GM21786 (cell line): ENCODE measurements around the gene CHRM1.
"Not testable (repeated sequence)": the region's sequence is repeated elsewhere in the genome, so short reads cannot be mapped to it uniquely, and the experiment has no call there.

Experiments used
- ATAC-seq: cut with Tn5 transposase; IDR thresholded peaks from one replicate; pipeline ENCODE4 v1.9.1; 2021; ENCODE audit not compliant: unreplicated experiment

The CHRM1 gene, protein sequence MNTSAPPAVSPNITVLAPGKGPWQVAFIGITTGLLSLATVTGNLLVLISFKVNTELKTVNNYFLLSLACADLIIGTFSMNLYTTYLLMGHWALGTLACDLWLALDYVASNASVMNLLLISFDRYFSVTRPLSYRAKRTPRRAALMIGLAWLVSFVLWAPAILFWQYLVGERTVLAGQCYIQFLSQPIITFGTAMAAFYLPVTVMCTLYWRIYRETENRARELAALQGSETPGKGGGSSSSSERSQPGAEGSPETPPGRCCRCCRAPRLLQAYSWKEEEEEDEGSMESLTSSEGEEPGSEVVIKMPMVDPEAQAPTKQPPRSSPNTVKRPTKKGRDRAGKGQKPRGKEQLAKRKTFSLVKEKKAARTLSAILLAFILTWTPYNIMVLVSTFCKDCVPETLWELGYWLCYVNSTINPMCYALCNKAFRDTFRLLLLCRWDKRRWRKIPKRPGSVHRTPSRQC

DNA sequence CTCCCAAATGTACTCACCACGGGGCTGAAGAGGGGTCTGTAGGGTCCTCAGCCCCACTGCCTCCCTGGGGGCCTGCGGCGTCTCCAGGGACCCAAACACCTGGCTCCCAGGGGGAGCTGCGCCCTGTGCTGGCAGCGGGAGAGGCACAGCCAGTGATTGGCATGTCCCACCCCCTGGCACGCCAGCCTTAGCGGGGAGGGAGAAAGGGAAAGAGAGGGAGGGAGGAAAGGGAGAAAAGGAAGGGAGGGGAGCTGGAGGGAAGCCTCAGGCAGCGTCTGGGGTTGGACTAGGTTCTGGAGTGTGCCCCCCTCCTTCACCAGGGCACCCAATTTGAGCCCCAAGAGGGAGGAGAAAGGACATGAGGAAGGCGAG lies at the start of gene CHRM1:
Gene CHRM1 (minus strand): TSS at position 163 of the 372 bp plus-strand sequence. CDS start 10,263 bp downstream, outside the sequence.
- ATAC-seq = no peak

DNA sequence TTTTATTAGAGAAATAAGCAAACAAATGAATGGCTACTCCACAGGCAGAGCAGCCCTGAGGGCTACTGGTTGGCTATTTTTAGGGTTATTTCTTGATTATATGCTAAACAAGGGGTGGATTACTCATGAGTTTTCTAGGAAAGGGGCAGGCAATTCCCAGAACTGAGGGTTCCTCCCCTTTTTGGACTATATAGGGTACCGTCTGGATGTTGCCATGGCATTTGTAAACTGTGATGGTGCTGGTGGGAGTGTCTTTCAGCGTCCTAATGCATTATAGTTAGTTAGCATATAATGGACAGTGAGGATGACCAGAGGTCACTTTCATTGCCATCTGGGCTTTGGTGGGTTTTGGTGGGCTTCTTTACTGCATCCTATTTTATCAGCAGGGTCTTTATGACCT lies 44.4 kb upstream of the CHRM1 start:
- no peak for ATAC-seq

DNA sequence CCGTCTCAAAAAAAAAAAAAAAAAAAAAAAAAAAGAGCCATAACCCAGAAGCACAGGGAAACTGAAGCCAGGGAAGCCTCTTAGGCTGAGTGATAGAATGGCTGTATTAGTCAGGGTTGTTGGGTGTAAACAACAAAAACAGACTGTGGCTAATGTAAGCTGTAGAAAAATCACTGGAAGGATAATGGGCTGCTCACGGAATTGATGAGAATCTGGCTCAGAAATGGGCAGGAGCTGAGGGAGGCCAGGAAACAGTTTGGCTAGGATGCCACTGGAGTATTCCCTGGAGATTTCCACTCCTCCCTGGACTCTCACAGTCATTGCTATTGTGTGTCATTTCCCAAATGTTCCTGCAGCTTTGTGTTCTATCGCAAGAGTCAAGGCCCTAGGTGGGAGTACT lies 41.2 kb upstream of the CHRM1 start:
- ATAC-seq = no peak

DNA sequence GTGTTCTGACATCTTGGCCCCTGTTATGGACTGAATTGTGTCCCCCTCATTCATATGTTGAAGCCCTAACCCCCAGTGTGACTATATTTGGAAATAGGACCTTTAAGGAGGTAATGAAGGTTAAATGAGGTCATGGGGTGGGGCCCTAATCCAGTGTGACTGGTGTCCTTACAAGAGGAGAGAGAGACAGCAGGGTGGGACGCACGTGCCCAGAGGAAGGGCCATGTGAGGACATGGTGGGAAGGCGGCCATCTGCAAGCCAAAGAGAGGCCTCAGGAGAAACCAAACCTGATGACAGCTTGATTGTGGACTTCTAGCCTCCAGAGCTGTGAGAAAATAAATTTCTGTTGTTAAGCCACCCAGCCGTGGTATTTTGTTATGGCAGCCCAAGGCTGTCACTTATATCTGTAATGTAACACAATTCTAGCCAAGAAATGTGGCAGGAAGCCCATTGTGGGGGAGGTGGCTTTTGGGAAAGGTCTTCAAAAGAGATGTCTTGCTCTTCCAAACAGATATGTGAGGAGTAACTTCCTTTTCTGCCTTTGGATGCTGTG lies 39.9 kb upstream of the CHRM1 start:
- no peak for ATAC-seq

DNA sequence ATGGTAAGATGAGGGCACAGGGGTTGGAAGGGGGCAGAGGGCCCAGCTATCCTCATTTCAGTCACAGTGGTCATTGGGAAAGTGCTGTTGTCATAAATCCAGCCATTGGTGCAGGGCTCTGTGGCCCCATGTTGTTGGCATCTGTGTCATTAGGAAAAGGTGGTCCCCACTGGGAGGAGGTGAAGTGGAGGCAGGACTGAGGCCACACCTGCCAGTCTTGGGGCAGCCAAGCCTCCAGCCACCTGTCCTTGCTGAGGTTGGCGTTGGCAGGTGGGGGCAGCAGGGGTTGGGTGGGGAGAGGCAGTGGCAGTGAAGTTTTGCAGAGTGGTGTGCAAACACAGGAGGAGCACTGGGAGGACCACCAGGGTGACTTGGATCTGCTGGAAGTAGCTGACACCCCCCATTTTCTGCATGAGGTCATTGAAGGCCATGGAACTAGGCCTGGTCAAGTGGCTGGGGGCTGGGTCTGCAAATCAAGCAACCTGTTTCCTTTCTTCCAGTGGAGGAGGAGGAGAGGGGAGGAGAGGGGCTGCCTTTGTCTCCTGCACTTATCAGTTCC lies 38.3 kb upstream of the CHRM1 start:
- no peak for ATAC-seq

DNA sequence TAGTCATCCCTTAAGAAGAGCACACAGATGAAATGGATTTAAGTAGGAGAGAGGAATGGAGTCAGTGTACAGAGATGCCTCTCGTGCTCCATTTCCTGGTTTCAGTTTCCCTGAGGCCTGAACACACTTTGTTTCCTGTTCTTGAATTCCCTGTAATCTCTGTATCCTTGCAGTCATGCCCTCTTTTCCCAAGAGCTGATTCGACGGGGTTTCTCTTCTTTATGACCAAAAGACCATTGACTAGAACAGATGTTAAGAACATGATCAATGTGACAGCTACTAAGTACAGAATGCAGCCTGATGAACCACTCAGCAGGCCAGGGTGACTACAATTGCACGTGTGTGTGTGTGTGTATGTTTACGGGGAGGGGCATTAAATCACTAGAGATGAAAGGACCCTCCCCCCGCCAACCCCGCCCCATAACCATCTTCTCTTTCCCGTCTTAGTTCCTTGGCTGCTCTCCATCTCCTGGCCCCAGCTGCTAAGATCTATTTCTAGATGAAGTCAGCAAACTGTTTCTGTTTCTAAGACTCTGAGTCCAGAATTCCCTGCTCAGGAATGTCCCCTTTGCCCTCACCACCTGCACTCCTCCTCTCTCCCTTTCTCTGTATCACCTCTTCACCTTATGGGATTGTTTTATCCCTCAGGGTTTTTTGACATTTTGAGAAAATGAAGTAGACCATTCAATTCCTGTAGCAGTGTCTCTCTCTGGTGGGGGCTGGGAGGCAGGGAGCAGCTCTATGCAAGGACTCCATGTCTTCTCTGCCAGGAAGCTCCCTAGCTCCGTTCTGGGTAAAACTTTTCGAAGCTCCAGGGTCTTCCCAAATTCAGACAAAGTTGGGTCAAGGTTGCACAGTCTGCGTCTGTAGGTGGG lies 37.6 kb upstream of the CHRM1 start:
- no peak for ATAC-seq

DNA sequence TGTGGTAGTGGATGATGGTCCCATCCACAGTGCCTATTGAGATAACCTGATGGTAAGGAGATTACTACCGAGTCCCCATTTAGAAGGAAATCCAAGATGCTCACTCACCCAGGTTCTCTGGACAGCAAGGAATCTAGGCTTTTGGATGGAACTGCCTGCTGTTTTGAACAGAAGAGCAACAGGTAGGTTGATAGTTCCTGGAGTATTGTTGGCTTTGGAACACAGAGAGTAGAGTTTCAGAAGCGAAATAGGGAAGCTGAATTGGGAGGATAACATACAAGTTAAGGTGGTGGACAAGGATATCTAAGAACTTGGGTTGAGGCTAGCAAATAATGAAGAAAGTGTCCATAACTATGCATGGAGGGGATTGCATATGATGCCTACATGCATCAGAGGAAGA lies 36.0 kb upstream of the CHRM1 start:
- no peak for ATAC-seq

DNA sequence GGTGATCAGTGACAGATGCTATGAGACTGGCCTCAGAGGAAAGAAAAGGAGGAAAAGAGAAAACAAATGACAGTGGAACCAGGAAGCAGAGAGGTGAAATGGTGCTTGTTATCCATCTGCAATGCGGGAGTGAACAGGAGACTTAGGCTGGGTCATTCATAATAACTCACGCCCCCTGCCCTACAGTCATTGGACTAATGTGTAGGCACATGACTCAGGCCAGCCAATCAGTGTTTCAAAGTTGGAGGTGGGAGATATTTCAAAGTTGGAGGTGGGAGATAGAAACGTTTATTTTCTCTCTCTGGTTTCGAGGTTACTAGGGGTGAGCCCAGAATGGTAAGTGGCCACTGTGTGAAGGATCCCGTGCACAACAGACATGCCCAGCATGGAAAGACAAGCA lies 33.3 kb upstream of the CHRM1 start:
- no peak for ATAC-seq

DNA sequence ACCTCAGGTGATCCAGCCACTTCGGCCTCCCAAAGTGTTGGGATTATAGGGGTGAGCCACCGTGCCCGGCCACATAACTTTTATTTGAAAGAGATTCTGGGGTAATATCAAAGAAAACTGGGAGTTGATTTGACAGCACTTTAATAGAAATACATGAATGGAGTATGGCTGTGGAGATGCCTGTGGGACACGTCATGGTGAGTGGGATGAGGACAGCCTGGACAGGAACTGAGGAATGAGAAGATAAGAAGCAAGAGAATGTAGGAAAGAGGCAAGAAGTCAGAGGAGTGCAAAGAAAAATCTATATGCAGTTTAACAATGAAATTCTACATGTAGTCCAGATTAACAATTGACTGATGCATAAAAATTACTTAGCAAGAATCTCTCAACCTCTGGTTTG lies 32.6 kb upstream of the CHRM1 start:
- no peak for ATAC-seq

DNA sequence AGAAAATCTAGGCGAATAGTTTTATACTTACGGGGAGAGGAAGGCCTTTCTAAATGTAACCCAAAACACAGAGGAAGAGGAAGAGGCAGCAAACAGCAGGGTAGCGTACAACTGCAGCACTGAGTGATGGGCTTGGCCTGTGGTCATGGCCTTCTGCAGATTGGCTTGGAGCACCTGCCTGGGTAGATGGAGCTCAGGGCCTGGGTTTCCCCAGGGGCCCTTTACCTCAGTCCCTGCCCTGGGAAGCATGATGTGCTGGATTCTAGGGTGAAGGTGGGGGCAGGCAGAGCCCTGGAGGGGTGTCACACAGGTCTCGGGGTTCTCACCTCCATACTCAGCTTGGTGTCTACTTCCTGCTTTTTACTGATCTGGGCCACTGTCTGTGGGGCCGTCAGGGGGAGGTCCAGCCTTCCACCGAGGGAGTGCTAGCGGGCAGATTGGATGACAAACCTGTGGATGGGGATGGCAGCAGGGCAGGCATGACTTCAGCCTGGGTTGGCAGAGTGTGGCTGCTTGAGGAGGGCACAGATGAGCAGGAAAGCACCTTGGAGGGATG lies 27.7 kb upstream of the CHRM1 start:
- no peak for ATAC-seq

DNA sequence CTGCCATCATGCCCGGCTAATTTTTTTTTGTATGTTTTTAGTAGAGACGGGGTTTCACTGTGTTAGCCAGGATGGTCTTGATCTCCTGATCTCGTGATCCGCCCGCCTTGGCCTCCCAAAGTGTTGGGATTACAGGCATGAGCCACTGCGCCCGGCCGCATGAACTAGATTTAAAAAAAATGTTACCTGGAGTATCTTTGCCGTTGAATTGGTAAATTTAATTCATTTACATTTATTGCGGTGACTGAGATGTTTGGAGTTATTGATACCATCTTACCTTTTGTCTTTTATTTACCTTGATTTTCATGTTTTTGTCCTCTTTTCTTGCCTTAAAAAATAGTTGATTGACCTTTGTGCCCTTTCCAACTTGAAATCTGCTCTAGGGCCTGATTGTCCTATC lies 24.4 kb upstream of the CHRM1 start:
- not testable (repeated sequence) for ATAC-seq

DNA sequence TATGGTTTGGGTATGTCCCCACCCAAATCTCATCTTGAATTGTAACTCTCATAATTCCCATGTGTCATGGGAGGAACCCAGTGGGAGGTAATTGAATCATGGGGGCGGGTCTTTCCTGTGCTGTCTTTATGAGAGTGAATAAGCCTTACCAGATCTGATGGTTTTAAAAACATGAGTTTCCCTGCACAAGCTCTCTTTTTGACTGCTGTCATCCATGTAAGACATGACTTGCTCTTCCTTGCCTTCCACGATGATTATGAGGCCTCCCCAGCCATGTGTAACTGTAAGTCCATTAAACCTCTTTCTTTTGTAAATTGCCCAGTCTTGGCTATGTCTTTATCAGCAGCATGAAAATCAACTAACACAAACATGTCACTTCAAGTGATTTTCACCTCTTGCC lies 16.4 kb upstream of the CHRM1 start:
- not testable (repeated sequence) for ATAC-seq

DNA sequence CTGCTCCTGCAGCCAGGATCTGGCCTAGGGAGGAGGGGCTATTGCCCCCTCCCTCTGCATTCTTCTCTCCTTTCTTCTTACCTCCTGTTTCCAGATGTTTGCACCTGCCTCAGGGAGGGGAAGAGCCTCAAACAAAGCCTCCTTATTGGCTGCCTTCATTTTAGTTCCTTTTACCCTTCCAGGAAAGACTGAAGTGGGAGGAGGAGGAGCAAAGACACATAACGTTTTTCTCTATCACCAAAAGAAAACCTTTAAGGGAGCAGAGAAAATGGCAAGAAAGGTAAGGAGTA lies 13.3 kb upstream of the CHRM1 start:
- no peak for ATAC-seq

DNA sequence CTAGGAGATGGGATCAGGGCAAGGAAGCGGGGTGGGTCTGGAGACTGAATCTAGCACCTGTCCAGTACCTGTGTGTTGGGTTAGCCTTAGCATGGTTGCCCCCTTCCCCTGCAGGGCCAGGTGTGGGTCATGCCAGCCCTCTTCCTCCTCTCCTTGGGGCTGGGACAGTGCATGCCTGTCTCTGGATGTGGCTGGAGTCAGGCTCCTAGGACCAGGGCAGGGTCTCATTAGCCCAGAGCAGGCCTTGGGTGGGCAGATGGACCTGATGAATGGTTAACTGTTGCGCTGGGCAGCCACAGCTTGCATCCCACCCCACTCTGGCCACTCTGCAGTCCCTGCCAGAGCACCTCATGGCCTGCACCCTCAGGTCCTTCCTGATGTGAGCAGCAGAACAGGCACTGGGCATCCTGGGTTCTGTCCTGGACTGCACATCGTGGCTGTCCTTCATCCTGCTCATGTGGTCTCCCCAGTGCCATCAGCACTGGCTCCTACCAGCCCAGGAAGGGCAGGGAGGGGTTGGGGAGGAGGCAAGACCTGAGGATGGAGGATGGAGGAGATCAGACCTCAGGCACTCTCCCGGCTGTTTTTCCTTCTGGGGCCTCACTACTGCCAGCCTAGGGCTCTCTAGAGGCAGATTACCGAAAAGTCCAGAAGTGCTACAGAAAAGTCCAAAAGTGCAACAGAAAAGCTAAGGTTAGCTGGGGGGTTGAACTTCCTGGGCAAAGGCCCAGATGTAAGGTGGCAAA lies 12.8 kb upstream of the CHRM1 start:
- no peak for ATAC-seq

DNA sequence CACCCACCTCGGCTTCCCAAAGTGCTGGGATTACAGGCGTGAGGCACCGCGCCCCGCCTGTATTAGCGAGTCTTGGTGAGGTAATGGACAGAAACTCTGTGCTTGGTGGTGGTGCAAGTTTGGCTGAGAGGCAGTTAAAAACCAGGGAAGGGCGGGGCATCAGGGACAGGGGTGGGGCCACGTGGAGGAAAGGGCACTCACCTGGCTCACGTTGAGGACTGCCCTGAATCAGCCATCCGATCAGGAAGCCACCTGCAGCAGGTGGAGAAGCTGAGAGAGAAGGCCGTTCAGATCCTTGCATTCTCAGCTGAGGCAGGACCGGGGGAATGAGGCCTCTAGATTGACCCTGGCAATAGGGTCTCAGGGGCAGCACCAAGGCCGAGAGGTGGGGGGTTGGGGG lies 12.1 kb upstream of the CHRM1 start:
- ATAC-seq = no peak

DNA sequence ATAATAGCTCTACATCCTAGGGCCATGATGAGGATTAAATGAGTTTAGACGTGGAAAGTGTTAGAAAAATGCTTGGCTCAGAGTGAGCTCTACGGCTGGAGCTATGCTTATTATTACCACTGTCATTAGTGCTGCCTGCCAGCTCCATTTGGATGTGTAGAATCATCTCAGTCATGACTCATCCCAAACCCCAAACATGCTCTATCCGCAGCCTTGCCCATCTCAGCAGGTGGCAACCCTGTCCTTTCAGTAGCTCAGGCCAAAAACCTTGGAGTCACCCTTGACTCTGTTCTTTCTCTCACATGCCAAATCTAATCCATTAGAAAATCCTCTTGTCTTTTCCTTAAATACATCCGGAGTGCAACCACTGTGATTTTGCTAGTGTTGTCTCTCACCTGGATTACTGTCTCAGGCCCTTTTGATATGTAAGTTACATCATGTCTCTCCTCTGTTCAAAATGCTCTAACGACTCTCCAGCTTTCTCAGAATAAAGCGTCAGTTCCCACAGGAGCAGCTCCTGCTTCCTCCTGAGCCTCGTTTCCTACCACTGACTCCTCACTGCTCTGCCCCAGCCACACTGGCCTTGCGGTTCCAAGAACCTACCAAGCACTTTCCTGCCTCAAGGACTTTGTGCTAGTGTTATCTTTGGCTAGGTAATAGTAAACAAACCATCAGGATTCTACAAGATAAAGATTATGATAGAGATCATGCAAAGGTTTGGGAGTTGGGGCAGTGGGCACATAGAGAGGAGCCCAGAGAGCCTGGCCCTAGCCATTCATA lies 10.5 kb upstream of the CHRM1 start:
- ATAC-seq = no peak

DNA sequence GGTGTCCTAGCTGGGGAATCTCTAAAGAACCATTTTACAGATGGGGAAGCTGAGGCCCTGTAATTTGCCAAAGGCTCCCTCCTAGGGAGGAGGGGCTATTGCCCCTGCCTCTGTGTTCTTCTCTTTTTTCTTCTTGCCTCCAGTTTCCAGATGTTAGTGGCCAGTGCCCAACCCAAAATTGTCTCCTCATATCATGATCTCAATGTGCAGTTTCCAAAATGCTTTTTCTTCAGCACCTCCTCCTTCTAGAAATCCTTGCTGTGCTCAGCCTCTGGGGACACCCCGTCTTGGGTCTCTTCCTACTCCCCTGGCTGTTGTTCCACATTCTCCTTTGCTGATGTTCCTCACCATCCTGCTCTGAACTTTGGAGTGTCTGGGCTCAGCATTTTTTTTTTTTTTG lies 9.5 kb upstream of the CHRM1 start:
- no peak for ATAC-seq

DNA sequence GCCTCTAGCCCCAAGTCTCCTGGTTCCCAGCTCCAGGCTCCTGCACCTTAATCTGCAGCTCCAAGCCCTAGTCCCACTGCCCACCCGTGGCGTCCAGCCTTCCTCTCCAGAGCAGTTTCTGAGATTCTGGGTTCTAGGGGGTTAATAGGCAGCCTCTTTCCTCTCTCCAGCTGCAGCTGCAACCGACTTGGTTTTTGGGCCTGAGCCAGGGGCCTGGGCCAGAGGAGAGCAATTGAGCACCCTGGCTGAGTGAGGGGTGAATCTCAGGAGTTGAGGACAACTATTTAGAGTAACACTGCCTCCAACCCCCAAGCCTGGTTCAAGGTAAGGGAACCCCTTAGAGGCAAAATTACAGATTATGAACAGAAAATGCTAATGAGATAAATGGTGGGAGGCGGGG lies 9.0 kb upstream of the CHRM1 start:
- no peak for ATAC-seq

DNA sequence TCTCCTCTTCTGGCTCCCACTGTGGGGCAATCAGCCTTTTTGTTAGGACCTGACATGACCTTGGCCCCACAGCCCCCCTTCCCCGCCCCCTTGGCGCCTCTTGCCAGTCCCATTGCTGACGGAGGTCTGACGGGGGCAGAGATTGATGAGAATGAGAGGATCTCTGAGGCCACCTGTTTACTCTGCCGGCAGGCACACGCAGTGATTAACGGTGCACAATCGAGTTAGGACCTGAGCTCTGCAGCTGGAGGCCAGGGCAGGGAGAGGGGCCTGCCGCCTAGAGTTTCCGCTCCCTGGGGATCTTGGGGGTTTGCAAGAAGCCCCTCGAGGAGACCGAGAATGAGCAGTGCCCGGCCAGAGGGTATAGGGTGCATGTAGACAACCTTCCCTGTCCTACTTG lies 6.8 kb upstream of the CHRM1 start:
- ATAC-seq = no peak
